SK-N-MC (cell line): Measurements from ENCODE around the gene IGFN1.

Experiments
- EZH2 ChIP-seq: fragments of 200-600 bp; sonication (generic); IDR thresholded peaks from one replicate; pipeline ENCODE4 v1.6.1; 2017; ENCODE audit warnings: antibody characterized with exemption
- FOXP2 ChIP-seq: optimal IDR thresholded peaks from 2 replicates; pipeline ENCODE3; 2011; ENCODE audit warnings: mild to moderate bottlenecking, moderate library complexity; ENCODE audit not compliant: insufficient read depth; ENCODE audit errors: extremely low read length, control extremely low read depth
- POLR2AphosphoS5 ChIP-seq: IDR thresholded peaks from 2 replicates; pipeline ENCODE4 v1.6.1; 2012; ENCODE audit warnings: mild to moderate bottlenecking, low read depth, low read length, borderline replicate concordance

DNA sequence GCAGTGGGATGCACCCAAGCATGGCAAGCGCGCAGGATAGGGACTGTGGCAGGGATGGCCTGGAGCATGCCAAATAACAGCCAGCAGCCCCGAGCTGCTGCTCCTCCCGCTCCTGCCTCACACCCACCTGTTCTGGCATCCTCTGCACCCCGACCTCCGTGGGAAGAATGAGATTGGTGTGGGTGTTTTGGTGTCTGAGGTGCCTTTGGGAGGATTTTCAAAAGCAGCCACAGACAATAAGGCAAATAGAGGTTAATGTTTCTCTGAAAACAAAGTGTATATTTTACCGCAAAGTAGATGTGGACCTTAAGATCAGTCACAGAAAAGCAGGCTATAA, 35.5 kb downstream of the IGFN1 start:
- TF ChIP-seq EZH2 (no peak), POLR2AphosphoS5 (no peak), FOXP2 (no peak)
